Kasumi-1 (cell line): ENCODE data around the gene NRL.
A peak's percentile ranks its signal among the peaks of the same experiment; 100 is the strongest.

Experiments
- DNase-seq, 2 experiments: peaks; one replicate each; lab custom pipeline; 2025; lab: John Stamatoyannopoulos, UW

Gene NRL

GRCh38 chr14:24098927-24099813 lies 15.6 kb downstream of the NRL start:
- DNase-seq: no peak

GRCh38 chr14:24098229-24098926 lies 16.4 kb downstream of the NRL start:
- DNase-seq: no peak

GRCh38 chr14:24096545-24097181 lies 18.1 kb downstream of the NRL start:
- DNase-seq: no peak

GRCh38 chr14:24095271-24096068 lies 19.3 kb downstream of the NRL start:
- peak; percentile 79 to 86 for DNase-seq

- DNase-seq: peak in 1 of 2 experiments; percentile 27
These were observed 19.9 kb downstream of the NRL start for GRCh38 chr14:24094841-24095270.

- peak; percentile 92 to 96 for DNase-seq
These were observed 20.6 kb downstream of the NRL start, which contains the start of gene PCK2 for GRCh38 chr14:24093901-24094840. PCK2 (plus strand) TSS chr14:24094311; CDS start chr14:24094406, 95 bp downstream.

- no peak for DNase-seq
These were observed 21.4 kb downstream of the NRL start for GRCh38 chr14:24093207-24093900.

- DNase-seq: no peak
These were observed 22.1 kb downstream of the NRL start for GRCh38 chr14:24092505-24093206.

- DNase-seq: no peak
These were observed 22.6 kb downstream of the NRL start for GRCh38 chr14:24092110-24092504.

- DNase-seq: no peak
These were observed 24.9 kb downstream of the NRL start for GRCh38 chr14:24089890-24090289.

- no peak for DNase-seq
These were observed 26.7 kb downstream of the NRL start for GRCh38 chr14:24088095-24088494.

- DNase-seq: no peak
These were observed 27.7 kb downstream of the NRL start for GRCh38 chr14:24087004-24087403.

- no peak for DNase-seq
These were observed 28.4 kb downstream of the NRL start for GRCh38 chr14:24086193-24086955.

GRCh38 chr14:24085215-24085614 lies 29.5 kb downstream of the NRL start:
- no peak for DNase-seq

GRCh38 chr14:24084440-24084839 lies 30.3 kb downstream of the NRL start:
- no peak for DNase-seq

GRCh38 chr14:24083462-24083861 lies 31.3 kb downstream of the NRL start:
- no peak for DNase-seq

- no peak for DNase-seq
These were observed 32.2 kb downstream of the NRL start for GRCh38 chr14:24082411-24083080.

GRCh38 chr14:24081739-24082211 lies 33.0 kb downstream of the NRL start:
- DNase-seq: no peak
